K562 (cell line): ENCODE data around the gene FASN. TPM values are rescaled to one million over a fixed set of nuclear protein-coding genes. Genes with fewer than 3 reads are reported as not detected.

Experiments
- ARID4B ChIP-seq: sonication (generic); formaldehyde crosslinking; IDR thresholded peaks from 2 replicates; pipeline ENCODE4 v1.8.0; 2022; ENCODE audit warnings: mild to moderate bottlenecking, missing genetic modification reagents
- CBX2 ChIP-seq: fragments of 200-600 bp; sonication (generic); IDR thresholded peaks from one replicate; pipeline ENCODE4 v1.6.1; 2012; ENCODE audit warnings: mild to moderate bottlenecking, low read length, inconsistent platforms; ENCODE audit not compliant: insufficient read depth, poor library complexity, severe bottlenecking
- EHMT2 ChIP-seq: fragments of 450-650 bp; IDR thresholded peaks from 2 replicates; pipeline ENCODE4 v1.6.1; 2018; ENCODE audit warnings: antibody characterized with exemption
- ETV5 ChIP-seq: sonication (generic); formaldehyde crosslinking; IDR thresholded peaks from 2 replicates; pipeline ENCODE4 v1.4.0; 2020; ENCODE audit warnings: low read depth, mild to moderate bottlenecking, missing genetic modification reagents
- FOXA3 ChIP-seq, 2 experiments: fragments of 450-650 bp in 1 of 2; sonication (generic) in 1 of 2; formaldehyde crosslinking; IDR thresholded peaks in 1 of 2; conservative IDR thresholded peaks in 1 of 2; 2 replicates each; pipeline versions ENCODE4 v1.4.0 to v1.8.0; 2020 to 2022; ENCODE audit warnings: mild to moderate bottlenecking in 2 of 2, missing genetic modification reagents in 1 of 2
- FOXK1 ChIP-seq: sonication (generic); formaldehyde crosslinking; IDR thresholded peaks from 2 replicates; pipeline ENCODE4 v1.8.0; 2022; ENCODE audit warnings: missing genetic modification reagents, mild to moderate bottlenecking, borderline replicate concordance
- FOXP1 ChIP-seq: sonication (generic); formaldehyde crosslinking; IDR thresholded peaks from 2 replicates; pipeline ENCODE4 v1.8.0; 2022; ENCODE audit warnings: mild to moderate bottlenecking, missing genetic modification reagents
- HMG20A ChIP-seq: fragments of 450-650 bp; formaldehyde crosslinking; conservative IDR thresholded peaks from 2 replicates; pipeline ENCODE4 v1.4.0; 2020; ENCODE audit warnings: mild to moderate bottlenecking, mixed read lengths
- JUNB ChIP-seq: fragments of 450-650 bp; formaldehyde crosslinking; conservative IDR thresholded peaks from 2 replicates; pipeline ENCODE4 v1.4.0; 2020; ENCODE audit warnings: mild to moderate bottlenecking
- MEF2A ChIP-seq: IDR thresholded peaks from 2 replicates; pipeline ENCODE4 v1.6.1; 2011; ENCODE audit warnings: low read depth, mild to moderate bottlenecking, low read length, moderate library complexity; ENCODE audit not compliant: control insufficient read depth
- MTF1 ChIP-seq: fragments of 250-450 bp; sonication (Bioruptor Pico); IDR thresholded peaks from 2 replicates; pipeline ENCODE4 v1.9.0; 2021; ENCODE audit warnings: moderate library complexity, mild to moderate bottlenecking, inconsistent platforms, borderline replicate concordance
- NKRF ChIP-seq: fragments of 450-650 bp; IDR thresholded peaks from 2 replicates; pipeline ENCODE4 v1.6.1; 2016; ENCODE audit warnings: borderline replicate concordance
- POLR2A ChIP-seq: fragments of 450-650 bp; conservative IDR thresholded peaks from 2 replicates; pipeline ENCODE4 v1.6.1; 2016
- RB1 ChIP-seq: fragments of 450-650 bp; IDR thresholded peaks from 2 replicates; pipeline ENCODE4 v1.6.1; 2017; ENCODE audit warnings: low read depth, mild to moderate bottlenecking
- ZBED1 ChIP-seq: IDR thresholded peaks from 2 replicates; pipeline ENCODE4 v1.6.1; 2014
- ZBTB11 ChIP-seq, 3 experiments: fragments of 200-800 bp in 1 of 3; fragments of 250-450 bp in 1 of 3; fragments of 450-650 bp in 1 of 3; sonication (Bioruptor Pico) in 1 of 3; sonication (Bioruptor generic) in 1 of 3; formaldehyde crosslinking in 1 of 3; IDR thresholded peaks; 2 replicates each; pipeline versions ENCODE4 v1.6.1 to v1.8.0; 2016 to 2022; ENCODE audit warnings: mild to moderate bottlenecking in 2 of 3, missing genetic modification characterization in 2 of 3, missing compliant biosample characterization in 1 of 3, moderate library complexity in 1 of 3
- ZNF24 ChIP-seq: fragments of 450-650 bp; IDR thresholded peaks from 2 replicates; pipeline ENCODE4 v1.6.1; 2016
- ZNF79 ChIP-seq: fragments of 250-450 bp; sonication (Bioruptor Pico); IDR thresholded peaks from 2 replicates; pipeline ENCODE4 v1.4.0; 2020; ENCODE audit warnings: low read depth, mild to moderate bottlenecking, moderate library complexity
- polyA plus RNA-seq, 8 experiments: library from polyadenylated mRNA; depleted of rRNA in 4 of 8; stranded (reverse) in 5 of 8; unstranded in 3 of 8; fragments of >200 nt; fragmentation: Nextera tagmentation in 2 of 8; fragmentation: Illumina TruSeq in 1 of 8; extraction: Ambion mirVana in 2 of 8; extraction: Trizol in 1 of 8; gene quantifications; 2 replicates each; pipeline versions ENCODE4 v1.2.1 to v1.2.3, GENCODE V29; 2011 to 2014; ENCODE audit warnings: inconsistent platforms in 1 of 8, missing spikeins in 1 of 8
- total RNA-seq, 7 experiments: library from RNA; depleted of rRNA in 6 of 7; stranded (reverse); fragments of >200 nt in 6 of 7; fragmentation: Illumina TruSeq in 2 of 7; extraction: Trizol in 2 of 7; gene quantifications; 2 replicates each; pipeline versions ENCODE4 v1.2.1 to v1.2.3, GENCODE V29; 2011 to 2021; ENCODE audit warnings: low replicate concordance in 1 of 7

The FASN gene
- total and polyA plus RNA-seq, 9 of the 15 experiments (the other 6 are each of a cell fraction or from before 2014, with no cell fraction given), result 0.15 to 663 (median 49.9) TPM

GRCh38 chr17:82037092-82037888, 60.7 kb downstream of the FASN start, which contains the start of gene DCXR (continued):
- peak; percentile 98 for TF ChIP-seq FOXP1
- peak; percentile 99 for TF ChIP-seq POLR2A
- peak in 1 of 3 experiments; percentile 82; a peak in 2 of 6 replicates for TF ChIP-seq ZBTB11 (CRISPR knock-in tag; IDR thresholded peaks at IDR 0.05)
- no peak for TF ChIP-seq FOXK1 (CRISPR knock-in tag)
- 0 out of 2 replicates have a peak, but pooled peaks have one; percentile 54 for TF ChIP-seq ETV5
- TF ChIP-seq HMG20A (CRISPR knock-in tag), result no peak
- TF ChIP-seq ZNF79, result no peak
- no peak for TF ChIP-seq CBX2
- TF ChIP-seq ZNF24, result no peak
- no peak for TF ChIP-seq MTF1
- TF ChIP-seq JUNB (CRISPR knock-in tag), result no peak
- no peak; the same call in 1 of the 2 replicates for TF ChIP-seq ZBED1
- no peak for TF ChIP-seq EHMT2
- peak; percentile 94 for TF ChIP-seq NKRF
- TF ChIP-seq FOXA3 (CRISPR knock-in tag; conservative IDR thresholded peaks at IDR 0.05 in 1 of 2, IDR thresholded peaks at IDR 0.05 in 1 of 2), result peak in 1 of 2 experiments; percentile 29; a peak in 1 of 4 replicates
- no peak for TF ChIP-seq MEF2A
- TF ChIP-seq ARID4B (CRISPR knock-in tag), result peak; percentile 98
- TF ChIP-seq RB1, result peak; percentile 87
